Ovary (tissue), 10 donors: ENCODE results near the gene SIX4. TPM values are rescaled to one million over a fixed set of nuclear protein-coding genes. Genes with fewer than 3 reads are reported as not detected.

Experiments
- DNase-seq, 5 donors: peaks; one replicate each; pipeline ENCODE4 v3.0.0-alpha.2; 2019 to 2020
- H3K27ac ChIP-seq, 2 donors: fragments of 200-600 bp; one replicate each; pipeline versions ENCODE4 v1.5.1 to v1.8.0; 2019 to 2022
- H3K27me3 ChIP-seq: fragments of 200-600 bp; one replicate; pipeline ENCODE4 v1.8.0; 2022
- H3K36me3 ChIP-seq: fragments of 200-600 bp; sonication (generic); one replicate; pipeline ENCODE4 v1.5.1; 2019
- H3K4me1 ChIP-seq: one replicate; pipeline ENCODE4 v1.8.1; 2013; ENCODE audit warnings: mild to moderate bottlenecking, moderate library complexity; ENCODE audit not compliant: insufficient read depth
- H3K4me3 ChIP-seq: fragments of 200-600 bp; sonication (generic); one replicate; pipeline ENCODE4 v1.5.1; 2017
- H3K9me3 ChIP-seq, 2 donors: fragments of 200-600 bp in 1 of 2; sonication (generic) in 1 of 2; one replicate each; pipeline versions ENCODE4 v1.5.1 to v1.8.1; 2013 to 2019; ENCODE audit warnings: mild to moderate bottlenecking in 1 of 2, moderate library complexity in 1 of 2
- EP300 ChIP-seq: sonication (generic); formaldehyde crosslinking; IDR thresholded peaks from one replicate; pipeline ENCODE4 v1.6.1; 2017; ENCODE audit warnings: antibody characterized with exemption
- POLR2A ChIP-seq: fragments of 450-650 bp; IDR thresholded peaks from one replicate; pipeline ENCODE4 v1.6.1; 2017; ENCODE audit warnings: antibody characterized with exemption, mild to moderate bottlenecking, moderate library complexity
- WGBS, 3 donors: extraction: QIAGEN DNeasy Blood & Tissue Kit in 1 of 3; methylation state at CpG; one replicate each; pipeline versions ENCODE4 v1.1.5 to v1.1.7; 2013 to 2017; 5-methylcytosine and 5-hydroxymethylcytosine counted together
- intact Hi-C, 4 donors: fragments of 100-400 bp; cut with DNase I; formaldehyde crosslinking; loops; one replicate each; pipeline versions ENCODE4 v1.11.0 to v1.15.1; 2022 to 2023
- long read RNA-seq, 3 donors: library from polyadenylated mRNA in 2 of 3; unstranded in 2 of 3; transcript quantifications; one replicate each; pipeline ENCODE4 v2.0.0 and lab custom pipeline, GENCODE V29; 2021 to 2026
- polyA plus RNA-seq, 2 donors: library from polyadenylated mRNA; stranded (reverse); fragments of 200-250 nt in 1 of 2; fragments of 350-450 nt in 1 of 2; fragmentation: Illumina TruSeq in 1 of 2; extraction: RNeasy Lipid Tissue Mini Kit (QIAGEN cat#74804) in 1 of 2; gene quantifications; one replicate each; pipeline ENCODE4 v1.2.3, GENCODE V29; 2013 to 2014
- total RNA-seq, 7 donors: library from RNA; depleted of rRNA in 2 of 7; stranded (reverse); fragments of >200 nt in 2 of 7; fragmentation: NEBNext Ultra II Directional in 3 of 7; extraction: Animal tissue kit (Norgen Biotek cat#: 25700) in 3 of 7; gene quantifications; one replicate each; pipeline versions ENCODE4 v1.1.0 to v1.2.4, GENCODE V29; 2016 to 2023
- TF ChIP-seq, protein P1 (sequence below), 3 donors: fragments of 450-650 bp in 2 of 3; fragments of 200-600 bp in 1 of 3; IDR thresholded peaks; one replicate each; pipeline versions ENCODE4 v1.5.1 to v1.8.0; 2016 to 2022; ENCODE audit warnings: antibody characterized with exemption in 3 of 3, mild to moderate bottlenecking in 1 of 3
- donor health status: DM: no; HTN: no; CAD: no; lungs with moderate emphysema.
- donor health status: DM: no; HTN: no; CAD: no.
- donor health status: Bipolar disorder and iron deficiency.
- donor health status: DM: yes; HTN: yes; CAD: no.
- donor health status: DM: no; HTN: no; CAD: no.
- donor health status: DM: yes; HTN: yes; CAD: no.

The SIX4 gene
- 10 to 100 TPM in 1 of 7 donors, 1 to 10 TPM in 6; 3.5 to 11.1 (median 7.7) TPM for total RNA-seq
- 1 to 10 TPM; 1.2 to 1.3 TPM for polyA plus RNA-seq
- long read RNA-seq, donor 1, full-length matches to known transcripts: 1 of 1 reads
- long read RNA-seq, donor 1, partial matches to known transcripts: 0 of 1 reads
- long read RNA-seq, donor 1, other reads (novel, unspliced or antisense): 0 of 1 reads
- long read RNA-seq, donor 2, partial matches to known transcripts: 25 of 77 reads
- long read RNA-seq, donor 2, other reads (novel, unspliced or antisense): 51 of 77 reads
- long read RNA-seq, donor 3, full-length matches to known transcripts: 5 of 5 reads
- long read RNA-seq, donor 3, partial matches to known transcripts: 0 of 5 reads
- long read RNA-seq, donor 3, other reads (novel, unspliced or antisense): 0 of 5 reads

- intact Hi-C loops: loop anchor here in 2 of 4 donors (10.0 kb wide), 3 partner anchors 141 to 531 kb away; partner anchors contain the start of genes SLC38A6 (in 2 of the 2) and TRMT5 (in 2 of the 2)
- WGBS, 3 donors: 1 to 3% (median 3%) methylated on average over 36 of the region's 36 CpGs
Measured at GRCh38 chr14:60723907-60724618, at the start of gene SIX4. Gene SIX4, minus strand, starts transcription at chr14:60724351. Its CDS starts 277 bp downstream, at chr14:60724074.

GRCh38 chr14:60773558-60773957 is 49.4 kb upstream of the SIX4 start:
- Histone ChIP-seq H3K36me3 (no peaks in the 10 kb centered on the region), H3K9me3 (no peaks in the 10 kb centered on the region), H3K4me1 (peaks cover 3% of the 10 kb centered on the region), H3K27me3 (no peaks in the 10 kb centered on the region), H3K4me3 (no peak overlapping the region), H3K27ac (no peak overlapping the region)
- intact Hi-C loops: no loop called here
- DNase-seq: no peak
- no peak for TF ChIP-seq POLR2A
- TF ChIP-seq, protein P1, sequence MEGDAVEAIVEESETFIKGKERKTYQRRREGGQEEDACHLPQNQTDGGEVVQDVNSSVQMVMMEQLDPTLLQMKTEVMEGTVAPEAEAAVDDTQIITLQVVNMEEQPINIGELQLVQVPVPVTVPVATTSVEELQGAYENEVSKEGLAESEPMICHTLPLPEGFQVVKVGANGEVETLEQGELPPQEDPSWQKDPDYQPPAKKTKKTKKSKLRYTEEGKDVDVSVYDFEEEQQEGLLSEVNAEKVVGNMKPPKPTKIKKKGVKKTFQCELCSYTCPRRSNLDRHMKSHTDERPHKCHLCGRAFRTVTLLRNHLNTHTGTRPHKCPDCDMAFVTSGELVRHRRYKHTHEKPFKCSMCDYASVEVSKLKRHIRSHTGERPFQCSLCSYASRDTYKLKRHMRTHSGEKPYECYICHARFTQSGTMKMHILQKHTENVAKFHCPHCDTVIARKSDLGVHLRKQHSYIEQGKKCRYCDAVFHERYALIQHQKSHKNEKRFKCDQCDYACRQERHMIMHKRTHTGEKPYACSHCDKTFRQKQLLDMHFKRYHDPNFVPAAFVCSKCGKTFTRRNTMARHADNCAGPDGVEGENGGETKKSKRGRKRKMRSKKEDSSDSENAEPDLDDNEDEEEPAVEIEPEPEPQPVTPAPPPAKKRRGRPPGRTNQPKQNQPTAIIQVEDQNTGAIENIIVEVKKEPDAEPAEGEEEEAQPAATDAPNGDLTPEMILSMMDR (IDR thresholded peaks at IDR 0.05): no peak
- TF ChIP-seq EP300: no peak

More at GRCh38 chr14:60723907-60724618, at the start of gene SIX4:
- no peaks in the 10 kb centered on the region for H3K9me3 ChIP-seq
- no peaks in the 10 kb centered on the region for H3K27me3 ChIP-seq
- TF ChIP-seq, protein P1 (IDR thresholded peaks at IDR 0.05): no peak
- TF ChIP-seq EP300: no peak
- TF ChIP-seq POLR2A: peak; percentile 51
- no peaks in the 10 kb centered on the region for H3K36me3 ChIP-seq
- DNase-seq: peak; percentile 66 to 76 (median 70)
- no peaks in the 10 kb centered on the region for H3K4me1 ChIP-seq
- H3K4me3 ChIP-seq: peak within 1 kb of the TSS; percentile 80
- peak within 1 kb of the TSS; percentile 88 to 92 for H3K27ac ChIP-seq

GRCh38 chr14:60771117-60771516 is 47.0 kb upstream of the SIX4 start:
- DNase-seq: no peak
- Histone ChIP-seq H3K4me3 (no peak overlapping the region), H3K36me3 (no peaks in the 10 kb centered on the region), H3K27me3 (no peaks in the 10 kb centered on the region), H3K4me1 (peaks cover 2% of the 10 kb centered on the region), H3K27ac (no peak overlapping the region), H3K9me3 (no peaks in the 10 kb centered on the region)
- TF ChIP-seq POLR2A (no peak), EP300 (no peak)
- TF ChIP-seq, protein P1 (IDR thresholded peaks at IDR 0.05): no peak
- WGBS, 3 donors: 48% methylated on average over 2 of the region's 2 CpGs
- intact Hi-C loops: no loop called here

DNA sequence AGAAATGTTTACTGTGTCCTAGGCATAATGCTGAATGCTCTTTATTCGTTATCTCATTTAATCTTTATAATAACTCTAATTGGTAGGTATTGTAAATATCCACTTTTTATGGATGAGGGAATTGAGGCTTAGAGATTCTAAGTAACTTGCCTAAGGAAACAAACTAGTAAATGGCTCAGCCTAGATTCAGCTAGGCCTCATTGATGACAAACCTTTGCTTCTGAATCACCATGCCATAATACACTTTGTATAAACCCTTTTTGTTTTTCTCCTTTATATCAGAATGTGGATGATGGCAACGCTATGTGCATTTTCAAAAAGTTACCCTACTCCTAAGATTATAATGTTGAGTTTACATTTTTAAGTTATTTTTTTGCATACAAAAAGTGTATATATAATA is 44.5 kb upstream of the SIX4 start:
- no peak for DNase-seq
- intact Hi-C loops: no loop called here
- Histone ChIP-seq H3K36me3 (no peaks in the 10 kb centered on the region), H3K27me3 (no peaks in the 10 kb centered on the region), H3K27ac (no peak overlapping the region), H3K4me3 (no peak overlapping the region), H3K4me1 (no peaks in the 10 kb centered on the region), H3K9me3 (no peaks in the 10 kb centered on the region)
- no peak for TF ChIP-seq EP300
- TF ChIP-seq, protein P1 (IDR thresholded peaks at IDR 0.05): no peak
- TF ChIP-seq POLR2A: no peak
- 92 to 97% (median 94%) methylated on average over 2 of the region's 2 CpGs for WGBS, 3 donors
